GM18499 (cell line): Measurements from ENCODE around the gene LRIT1.

Source experiments
- ATAC-seq: cut with Tn5 transposase; IDR thresholded peaks from one replicate; pipeline ENCODE4 v1.9.1; 2021; ENCODE audit warnings: moderate number of reproducible peaks; ENCODE audit not compliant: insufficient read depth, unreplicated experiment

The LRIT1 gene

GRCh38 chr10:84217746-84218145 lies 23.6 kb downstream of the LRIT1 start:
- no peak for ATAC-seq

DNA sequence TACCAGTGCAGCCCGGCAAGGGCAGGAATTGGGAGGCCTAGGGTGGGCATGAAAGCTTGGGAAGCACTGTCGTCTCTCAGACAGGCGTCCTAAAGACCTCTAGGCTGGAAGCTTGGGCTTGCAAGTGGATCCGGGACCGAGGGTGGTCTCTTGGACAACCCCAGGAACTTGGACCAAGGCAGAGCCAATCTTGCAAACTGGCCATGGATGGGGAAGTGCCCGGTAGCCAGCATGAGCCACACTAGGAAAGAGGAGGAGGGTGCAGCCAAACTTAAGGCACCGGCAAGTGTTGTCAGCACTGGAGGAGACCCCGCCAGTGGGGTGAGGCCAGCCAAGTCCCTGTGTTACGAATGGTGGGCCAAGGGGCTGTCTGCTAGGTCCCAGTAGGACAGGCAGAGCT lies 24.5 kb downstream of the LRIT1 start:
- ATAC-seq, result no peak

- peak; percentile 69 for ATAC-seq
Observed at GRCh38 chr10:84214612-84215235, 26.6 kb downstream of the LRIT1 start.

DNA sequence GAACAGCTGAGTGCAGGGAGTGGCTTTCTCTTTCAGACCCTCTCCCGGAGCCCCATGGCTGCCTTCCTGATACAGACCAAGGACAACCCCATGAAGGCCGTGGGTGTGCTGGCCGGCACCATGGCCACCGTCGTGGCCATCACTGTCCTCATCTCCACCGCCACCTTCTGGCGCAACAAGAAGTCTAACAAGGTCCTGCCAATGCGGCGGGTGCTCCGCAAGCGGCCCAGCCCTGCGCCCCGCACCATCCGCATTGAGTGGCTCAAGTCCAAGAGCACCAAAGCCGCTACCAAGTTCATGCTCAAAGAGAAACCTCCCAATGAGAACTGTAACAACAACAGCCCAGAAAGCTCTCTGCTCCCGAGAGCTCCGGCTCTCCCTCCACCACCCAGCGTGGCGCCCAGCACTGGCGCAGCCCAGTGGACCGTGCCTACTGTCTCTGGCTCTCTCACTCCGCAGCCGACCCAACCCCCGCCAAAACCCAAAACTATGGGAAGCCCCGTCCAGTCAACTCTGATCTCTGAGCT lies 27.2 kb downstream of the LRIT1 start:
- no peak for ATAC-seq

DNA sequence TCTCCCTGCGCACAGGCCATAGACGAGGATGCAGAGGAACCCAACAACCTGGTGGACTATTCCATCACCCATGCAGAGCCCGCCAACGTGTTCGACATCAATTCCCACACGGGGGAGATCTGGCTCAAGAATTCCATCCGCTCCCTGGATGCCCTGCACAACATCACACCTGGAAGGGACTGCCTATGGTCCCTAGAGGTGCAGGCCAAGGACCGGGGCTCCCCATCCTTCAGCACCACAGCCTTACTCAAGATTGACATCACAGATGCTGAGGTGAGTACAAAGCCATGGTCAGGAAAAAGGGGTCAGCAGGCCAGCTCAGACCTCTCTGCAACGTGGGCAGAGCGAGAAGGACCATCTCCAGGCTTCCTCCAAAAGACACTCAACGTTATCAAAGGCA lies 28.3 kb downstream of the LRIT1 start:
- no peak for ATAC-seq

GRCh38 chr10:84212014-84212413 lies 29.3 kb downstream of the LRIT1 start:
- no peak for ATAC-seq

DNA sequence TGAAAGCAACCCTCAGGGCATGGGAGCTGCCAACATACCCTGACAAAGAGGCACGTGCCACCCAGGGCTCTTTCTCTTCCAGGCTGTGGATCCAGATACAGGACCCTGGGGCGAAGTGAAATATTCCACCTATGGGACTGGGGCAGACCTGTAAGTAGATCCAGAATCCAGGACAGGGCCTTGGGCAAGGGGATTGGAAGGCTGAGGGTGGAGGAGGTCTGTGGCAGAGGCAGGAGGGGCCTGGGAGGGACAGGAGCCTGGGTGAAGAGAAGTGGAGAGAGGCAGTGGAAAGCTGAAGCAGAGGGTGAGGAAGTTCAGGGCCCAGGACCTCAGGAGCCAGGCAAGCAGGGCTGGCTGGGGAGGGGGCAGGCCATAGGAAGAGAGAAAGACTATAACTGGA lies 29.8 kb downstream of the LRIT1 start:
- ATAC-seq, result no peak

- ATAC-seq, result no peak
Observed at GRCh38 chr10:84208023-84208422, 33.3 kb downstream of the LRIT1 start.

DNA sequence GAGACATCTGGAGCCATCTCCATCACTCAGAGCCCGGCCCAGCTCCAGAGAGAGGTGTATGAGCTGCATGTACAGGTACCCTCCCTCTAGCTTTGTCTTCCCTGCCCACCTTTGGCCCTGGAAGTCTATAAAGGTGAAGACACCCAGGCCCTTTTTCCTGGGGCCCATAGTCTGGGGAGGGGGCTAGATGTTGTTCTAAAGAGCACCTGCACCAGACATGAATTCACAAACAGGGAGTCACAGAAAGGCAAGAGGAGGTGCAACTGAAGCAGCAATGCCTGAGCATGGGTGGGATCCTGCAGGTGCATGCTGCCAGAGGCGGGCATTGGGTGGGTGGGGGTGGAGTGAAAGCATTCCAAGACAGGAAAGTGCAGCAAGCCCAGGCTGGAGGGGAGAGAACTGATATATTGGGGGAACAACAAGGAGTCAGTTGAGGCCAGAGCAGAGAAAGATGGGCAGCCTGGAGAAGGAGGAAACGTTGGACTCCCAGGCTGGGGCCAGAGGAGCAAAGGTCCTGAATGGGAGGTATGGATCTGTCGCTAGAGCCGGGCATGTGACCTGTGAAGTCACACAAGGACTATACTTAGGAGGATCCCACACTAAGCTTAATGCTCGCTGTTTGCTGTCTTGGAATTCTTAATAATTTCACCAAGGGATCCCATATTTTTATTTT lies 35.4 kb downstream of the LRIT1 start:
- ATAC-seq, result no peak

DNA sequence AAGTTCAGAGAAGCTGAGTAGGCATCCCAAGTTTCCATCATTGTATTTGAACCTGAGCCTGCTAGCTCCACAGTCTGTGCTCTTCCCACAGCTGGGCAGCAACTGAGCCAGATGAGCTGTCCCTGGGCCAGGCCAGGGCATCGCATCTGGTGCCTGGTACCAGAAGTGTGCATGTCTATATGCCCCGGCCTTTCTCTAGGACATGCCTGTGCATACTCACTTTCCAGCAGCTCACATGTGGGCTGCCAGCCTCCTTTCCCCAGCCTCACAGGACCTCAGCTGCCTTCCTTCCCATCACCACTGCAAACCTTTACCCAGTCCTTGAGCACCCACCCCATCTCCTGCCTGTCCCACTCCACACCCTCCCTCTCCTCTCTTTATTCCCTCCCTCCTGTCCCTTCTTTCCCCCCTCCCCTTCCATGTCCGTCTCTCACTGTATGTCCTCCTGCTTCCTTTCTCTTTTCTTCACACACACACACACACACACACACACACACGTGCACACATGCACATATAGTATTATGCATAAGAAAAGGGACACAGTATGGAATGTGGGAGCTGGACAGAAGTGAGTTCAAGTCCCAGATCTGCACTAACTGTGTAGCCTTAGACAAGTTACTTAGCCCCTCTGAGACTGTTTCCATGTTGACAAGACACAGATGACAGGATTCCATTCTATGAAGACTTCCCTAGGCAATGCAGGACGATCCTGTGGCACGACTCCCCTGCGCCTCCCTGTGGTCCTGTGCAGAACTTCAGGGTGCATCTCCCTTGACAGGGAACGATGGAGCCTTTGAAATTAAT lies 36.1 kb downstream of the LRIT1 start:
- ATAC-seq, result peak; percentile 71

GRCh38 chr10:84204610-84205009 lies 36.7 kb downstream of the LRIT1 start:
- ATAC-seq, result no peak

- ATAC-seq, result no peak
Observed at GRCh38 chr10:84204122-84204521, 37.2 kb downstream of the LRIT1 start.

GRCh38 chr10:84202349-84202748 lies 39.0 kb downstream of the LRIT1 start:
- ATAC-seq, result no peak

DNA sequence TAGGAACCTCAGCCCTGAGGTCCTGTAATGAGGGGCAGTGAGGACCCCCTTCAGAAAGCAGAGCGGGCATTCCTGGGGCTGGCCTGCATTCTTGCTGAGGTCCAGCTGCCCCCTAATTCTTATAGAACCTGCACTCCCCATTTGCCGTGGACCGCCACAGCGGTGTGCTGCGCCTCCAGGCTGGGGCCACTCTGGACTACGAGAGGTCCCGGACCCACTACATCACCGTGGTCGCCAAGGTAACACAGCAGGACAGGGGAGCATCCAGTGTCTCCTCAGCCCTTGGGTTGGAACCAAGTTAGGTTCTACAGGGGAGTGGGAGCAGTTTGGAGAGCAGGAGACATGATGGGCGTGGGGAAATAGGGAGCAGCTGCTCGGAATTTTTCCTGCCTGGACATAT lies 39.7 kb downstream of the LRIT1 start:
- ATAC-seq, result no peak

GRCh38 chr10:84201244-84201606 lies 40.1 kb downstream of the LRIT1 start:
- no peak for ATAC-seq

DNA sequence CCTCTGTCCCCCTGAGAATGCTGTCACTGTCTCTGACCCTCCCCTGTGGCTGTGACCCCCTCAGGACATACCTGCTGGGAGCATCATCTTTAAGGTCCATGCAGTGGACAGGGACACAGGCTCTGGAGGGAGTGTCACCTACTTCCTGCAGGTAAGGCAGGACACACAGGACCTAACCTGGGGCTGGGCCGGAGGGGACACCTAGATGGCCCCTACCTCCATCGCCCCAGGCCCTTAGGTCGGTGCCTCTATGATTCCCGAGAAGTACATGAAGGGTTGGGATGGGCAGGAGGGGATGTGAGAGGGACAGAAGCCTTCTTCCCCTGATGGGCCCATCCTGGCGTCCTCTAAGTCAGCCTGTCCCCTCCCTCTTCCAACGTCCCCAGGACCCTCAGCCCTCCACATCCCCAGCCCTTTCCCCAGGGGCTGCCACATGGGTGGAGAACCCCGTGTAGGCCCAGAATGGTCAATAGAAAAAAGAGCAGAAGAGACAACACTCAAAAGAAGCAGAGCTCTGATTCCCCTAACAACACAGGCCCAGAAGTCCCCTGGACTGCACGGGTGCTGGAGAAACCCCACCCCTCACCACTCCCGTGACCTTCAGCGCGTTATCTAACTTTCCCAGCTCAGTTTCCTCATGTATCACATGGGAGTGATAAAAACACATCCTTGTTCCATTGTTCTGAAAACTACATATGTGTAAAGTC lies 40.7 kb downstream of the LRIT1 start:
- ATAC-seq, result no peak

GRCh38 chr10:84198206-84198915 lies 43.0 kb downstream of the LRIT1 start:
- ATAC-seq, result no peak

DNA sequence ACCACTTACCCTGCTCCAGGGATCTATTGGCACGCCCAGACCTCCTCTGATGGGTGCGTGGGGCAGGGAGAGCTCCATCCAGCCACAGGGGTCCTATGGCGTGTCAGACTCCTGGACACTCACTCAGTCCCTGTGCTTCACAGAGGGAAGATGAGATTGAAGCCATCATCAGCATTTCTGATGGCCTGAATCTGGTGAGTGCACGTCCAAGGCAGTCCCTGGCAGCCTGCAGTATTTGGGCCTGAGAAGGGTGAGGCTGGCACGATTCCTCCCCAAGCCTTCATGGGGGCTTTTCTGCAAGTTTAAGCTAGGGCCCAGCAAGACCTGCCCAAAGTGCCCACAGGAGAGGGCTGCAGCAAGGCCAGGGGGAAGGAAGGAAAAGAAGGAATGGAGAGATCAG lies 43.7 kb downstream of the LRIT1 start:
- ATAC-seq, result no peak

- no peak for ATAC-seq
Observed at GRCh38 chr10:84196941-84197340, 44.4 kb downstream of the LRIT1 start.

- no peak for ATAC-seq
Observed at GRCh38 chr10:84196083-84196482, 45.3 kb downstream of the LRIT1 start.
